ENCODE results near the gene MAOB. TPM values are rescaled to one million over a fixed set of nuclear protein-coding genes. Genes with fewer than 3 reads are reported as not detected.

Gene MAOB
- total and polyA plus RNA-seq, 9 of the 15 experiments (the other 6 are each of a cell fraction or from before 2014, with no cell fraction given), result 0.05 to 0.09 TPM; not detected in 7

- TF ChIP-seq ZBTB5 (IDR thresholded peaks at IDR 0.05), result no peak
Measured at GRCh38 chrX:43805579-43805978, 76.7 kb downstream of the MAOB start (continued).

- no TSS peak for BruUV-seq (replicated peaks)
- Histone ChIP-seq H3K9me1 (ENCODE audit: control insufficient read depth, insufficient read depth, low read length) (no peaks in the 10 kb centered on the region), H3K79me2 (ENCODE audit: control insufficient read depth, insufficient read depth, low read length) (no peaks in the 10 kb centered on the region), H3K27ac (ENCODE audit: extremely low read depth, low read depth, low read length) (no peak overlapping the region), H3K9me3 (replicated peaks; ENCODE audit: control insufficient read depth, insufficient read depth, low read depth, low read length) (no peaks in the 10 kb centered on the region), H3K9ac (ENCODE audit: insufficient read depth in 1 of 2, low read depth in 2 of 2, low read length in 2 of 2) (no peak overlapping the region), H3K4me3 (no peak overlapping the region), H4K20me1 (replicated peaks; ENCODE audit: control insufficient read depth, insufficient read depth, low read length) (no peaks in the 10 kb centered on the region), H3K36me3 (ENCODE audit: control insufficient read depth, insufficient read depth, low read length) (no peaks in the 10 kb centered on the region), H2AFZ (ENCODE audit: low read depth, low read length) (no peak overlapping the region), H3K4me1 (replicated peaks in 1 of 2; ENCODE audit: control insufficient read depth in 2 of 2, insufficient read depth in 2 of 2, low read length in 2 of 2) (no peaks in the 10 kb centered on the region), H3K4me2 (ENCODE audit: insufficient read depth, low read length) (no peak overlapping the region), H3K27me3 (ENCODE audit: control insufficient read depth in 2 of 2, insufficient read depth in 2 of 2, low read length in 2 of 2) (no peaks in the 10 kb centered on the region)
- CTCF ChIA-PET (ENCODE audit: low intra/inter-chr PET ratio), result no interaction called here
- no peak for ATAC-seq
- no peak for FAIRE-seq
- DNase-seq (ENCODE audit: extremely low read depth in 1 of 4, low spot score in 3 of 4), result no peak
- 2% methylated on average over 5 of the region's 5 CpGs for WGBS (ENCODE audit: insufficient coverage, low coverage, missing lambda C conversion rate)
- in situ Hi-C loops (cut with MboI), result no loop called here
- intact Hi-C loops (cut with micrococcal nuclease), result no loop called here
- POLR2A ChIA-PET, result no interaction called here
- TF ChIP-seq CBFB (CRISPR knock-in tag; IDR thresholded peaks at IDR 0.05) (no peak), NR0B1 (IDR thresholded peaks at IDR 0.05; ENCODE audit: partially characterized antibody) (no peak), IFI16 (CRISPR knock-in tag; IDR thresholded peaks at IDR 0.05) (no peak), BHLHE40 (IDR thresholded peaks at IDR 0.05; ENCODE audit: low read length) (no peak), PKNOX1 (IDR thresholded peaks at IDR 0.05) (no peak), RFX1 (IDR thresholded peaks at IDR 0.05) (no peak), SPI1 (IDR thresholded peaks at IDR 0.05; ENCODE audit: borderline replicate concordance, low read depth, low read length) (no peak), CTBP1 (IDR thresholded peaks at IDR 0.05; ENCODE audit: borderline replicate concordance) (no peak), SFPQ (IDR thresholded peaks at IDR 0.05; ENCODE audit: low read depth, low read length) (no peak), PML (IDR thresholded peaks at IDR 0.05; ENCODE audit: low read length) (no peak)
- TF ChIP-seq, protein P1, sequence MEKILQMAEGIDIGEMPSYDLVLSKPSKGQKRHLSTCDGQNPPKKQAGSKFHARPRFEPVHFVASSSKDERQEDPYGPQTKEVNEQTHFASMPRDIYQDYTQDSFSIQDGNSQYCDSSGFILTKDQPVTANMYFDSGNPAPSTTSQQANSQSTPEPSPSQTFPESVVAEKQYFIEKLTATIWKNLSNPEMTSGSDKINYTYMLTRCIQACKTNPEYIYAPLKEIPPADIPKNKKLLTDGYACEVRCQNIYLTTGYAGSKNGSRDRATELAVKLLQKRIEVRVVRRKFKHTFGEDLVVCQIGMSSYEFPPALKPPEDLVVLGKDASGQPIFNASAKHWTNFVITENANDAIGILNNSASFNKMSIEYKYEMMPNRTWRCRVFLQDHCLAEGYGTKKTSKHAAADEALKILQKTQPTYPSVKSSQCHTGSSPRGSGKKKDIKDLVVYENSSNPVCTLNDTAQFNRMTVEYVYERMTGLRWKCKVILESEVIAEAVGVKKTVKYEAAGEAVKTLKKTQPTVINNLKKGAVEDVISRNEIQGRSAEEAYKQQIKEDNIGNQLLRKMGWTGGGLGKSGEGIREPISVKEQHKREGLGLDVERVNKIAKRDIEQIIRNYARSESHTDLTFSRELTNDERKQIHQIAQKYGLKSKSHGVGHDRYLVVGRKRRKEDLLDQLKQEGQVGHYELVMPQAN (IDR thresholded peaks at IDR 0.05; ENCODE audit: borderline replicate concordance), result no peak
Measured at GRCh38 chrX:43804021-43804420, 78.2 kb downstream of the MAOB start.

Measured in K562 (cell line).